OCI-LY7 (cell line): ENCODE measurements around the gene ADAM12. TPM values are rescaled to one million over a fixed set of nuclear protein-coding genes. Genes with fewer than 3 reads are reported as not detected.

Experiments used
- BruUV-seq: library from RNA; stranded (reverse); fragments of 400-500 nt; replicated peaks from 2 replicates; lab custom pipeline; 2021; lab: Mats Ljungman, UMichigan
- CTCF ChIA-PET: fragments of 300-600 bp; sonication (Branson Sonifier 250); formaldehyde crosslinking; loops from one replicate; lab custom pipeline; 2022; ENCODE audit warnings: antibody characterized with exemption; ENCODE audit not compliant: unreplicated experiment; lab: Charles Lee
- POLR2A ChIA-PET: fragments of 300-600 bp; sonication (Branson Sonifier 250); formaldehyde crosslinking; loops from one replicate; lab custom pipeline; 2022; ENCODE audit warnings: antibody characterized with exemption; lab: Charles Lee
- DNase-seq: peaks from one replicate; pipeline ENCODE4 v3.0.0-alpha.2; 2015; ENCODE audit warnings: low spot score
- H2AFZ ChIP-seq: fragments of 200-600 bp; sonication (generic), shearing (Covaris generic); 2 replicates; pipeline ENCODE4 v1.6.1; 2014; ENCODE audit warnings: mild to moderate bottlenecking, antibody characterized with exemption, low read length, moderate library complexity
- H3K27ac ChIP-seq: fragments of 200-600 bp; sonication (generic); 2 replicates; pipeline ENCODE4 v1.5.1; 2014; ENCODE audit warnings: mixed run types, low read depth, mild to moderate bottlenecking, moderate library complexity, low read length, inconsistent platforms; ENCODE audit not compliant: poor library complexity, severe bottlenecking
- H3K36me3 ChIP-seq: fragments of 200-600 bp; sonication (generic); 2 replicates; pipeline ENCODE4 v1.6.1; 2014; ENCODE audit warnings: mild to moderate bottlenecking, antibody characterized with exemption, low read length, moderate library complexity, mixed read lengths; ENCODE audit not compliant: insufficient read depth
- H3K4me1 ChIP-seq: fragments of 200-600 bp; sonication (generic); 2 replicates; pipeline ENCODE4 v1.5.1; 2014; ENCODE audit warnings: mild to moderate bottlenecking, low read length; ENCODE audit not compliant: insufficient read depth, poor library complexity, severe bottlenecking
- H3K4me2 ChIP-seq: fragments of 200-600 bp; sonication (generic); 2 replicates; pipeline ENCODE4 v1.6.1; 2014; ENCODE audit warnings: mild to moderate bottlenecking, low read length
- H3K4me3 ChIP-seq: fragments of 200-600 bp; sonication (generic); 2 replicates; pipeline ENCODE4 v1.5.1; 2014; ENCODE audit warnings: mild to moderate bottlenecking, low read depth, low read length; ENCODE audit not compliant: poor library complexity, severe bottlenecking
- H3K79me2 ChIP-seq: fragments of 200-600 bp; sonication (generic); 2 replicates; pipeline ENCODE4 v1.6.1; 2016; ENCODE audit warnings: low read depth, mild to moderate bottlenecking, low read length, moderate library complexity, mixed read lengths; ENCODE audit not compliant: insufficient read depth
- H3K9me2 ChIP-seq: fragments of 200-600 bp; sonication (generic); 2 replicates; pipeline ENCODE4 v1.6.1; 2016; ENCODE audit warnings: mild to moderate bottlenecking, low read length, mixed read lengths; ENCODE audit not compliant: insufficient read depth
- H3K9me3 ChIP-seq: fragments of 200-600 bp; sonication (generic); 2 replicates; pipeline ENCODE4 v1.6.1; 2014; ENCODE audit warnings: mild to moderate bottlenecking, mixed run types, low read length, mixed read lengths
- H4K20me1 ChIP-seq: fragments of 200-600 bp; sonication (generic); 2 replicates; pipeline ENCODE4 v1.6.1; 2014; ENCODE audit warnings: mild to moderate bottlenecking, antibody characterized with exemption, low read length, moderate library complexity, mixed read lengths; ENCODE audit not compliant: insufficient read depth
- EZH2phosphoT487 ChIP-seq: fragments of 200-600 bp; sonication (generic); IDR thresholded peaks from 2 replicates; pipeline ENCODE4 v1.6.1; 2018; ENCODE audit warnings: low read depth, borderline replicate concordance, mild to moderate bottlenecking, mixed run types, antibody characterized with exemption, low read length, moderate library complexity, mixed read lengths
- intact Hi-C: fragments of 100-400 bp; cut with micrococcal nuclease; formaldehyde crosslinking; loops from one replicate; pipeline ENCODE4 v1.10.0; 2022; ENCODE audit not compliant: unreplicated experiment
- total RNA-seq, 2 experiments: library from RNA; depleted of rRNA in 1 of 2; stranded (reverse); fragments of >200 nt in 1 of 2; shearing (Covaris generic) in 1 of 2; gene quantifications; 2 replicates each; pipeline ENCODE4 v1.2.3, GENCODE V29; 2014 to 2022
- TF ChIP-seq, protein P1 (sequence below): fragments of 200-600 bp; sonication (generic); conservative IDR thresholded peaks from 2 replicates; pipeline ENCODE4 v1.5.1; 2014; ENCODE audit warnings: mild to moderate bottlenecking, antibody characterized with exemption, low read length, moderate library complexity, mixed read lengths

ADAM12 gene
- total RNA-seq, 2 experiments from 2014 or later: 0.06 TPM; not detected in 1

DNA sequence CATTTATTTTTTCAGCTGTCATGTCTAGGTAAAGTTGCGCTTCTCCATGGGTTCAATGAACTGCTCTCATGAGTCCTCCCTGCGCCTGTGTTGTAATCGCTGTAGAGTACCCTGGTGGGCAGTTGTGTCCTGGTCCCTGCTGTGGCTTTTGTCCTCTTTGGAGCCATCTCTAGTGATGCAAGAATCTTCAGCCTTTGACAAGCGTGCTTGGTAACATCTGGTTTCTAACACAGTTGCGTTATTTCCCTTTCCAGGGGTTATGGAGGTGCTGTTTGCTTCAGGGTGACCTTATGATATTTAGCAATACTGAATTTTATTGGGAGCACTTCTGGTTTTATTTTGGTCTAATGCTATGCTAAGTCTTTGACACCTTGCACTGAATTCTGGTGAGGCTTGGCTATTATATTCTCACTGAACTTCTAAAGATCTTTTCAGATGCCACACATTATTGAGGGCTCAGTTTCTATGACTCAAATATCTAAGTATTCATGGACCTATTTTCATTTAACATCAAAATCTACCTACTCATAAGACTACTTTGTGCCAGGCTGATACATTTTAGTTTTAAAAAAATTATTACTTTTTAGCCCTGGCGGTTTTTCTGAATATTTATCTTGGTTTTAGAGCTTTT is 403.3 kb downstream of the ADAM12 start:
- no peaks in the 10 kb centered on the region for H3K9me3 ChIP-seq
- H3K4me1 ChIP-seq: no peaks in the 10 kb centered on the region
- intact Hi-C loops: loop anchor here (5.0 kb wide), 2 partner anchors 517 to 762 kb away; no protein-coding TSS in a partner anchor
- H2AFZ ChIP-seq: no peak overlapping the region
- POLR2A ChIA-PET: no interaction called here
- no peaks in the 10 kb centered on the region for H3K9me2 ChIP-seq
- H3K4me2 ChIP-seq: no peak overlapping the region
- CTCF ChIA-PET: no interaction called here
- H3K27ac ChIP-seq: no peak overlapping the region
- no peak for DNase-seq
- no TSS peak for BruUV-seq
- TF ChIP-seq, protein P1, sequence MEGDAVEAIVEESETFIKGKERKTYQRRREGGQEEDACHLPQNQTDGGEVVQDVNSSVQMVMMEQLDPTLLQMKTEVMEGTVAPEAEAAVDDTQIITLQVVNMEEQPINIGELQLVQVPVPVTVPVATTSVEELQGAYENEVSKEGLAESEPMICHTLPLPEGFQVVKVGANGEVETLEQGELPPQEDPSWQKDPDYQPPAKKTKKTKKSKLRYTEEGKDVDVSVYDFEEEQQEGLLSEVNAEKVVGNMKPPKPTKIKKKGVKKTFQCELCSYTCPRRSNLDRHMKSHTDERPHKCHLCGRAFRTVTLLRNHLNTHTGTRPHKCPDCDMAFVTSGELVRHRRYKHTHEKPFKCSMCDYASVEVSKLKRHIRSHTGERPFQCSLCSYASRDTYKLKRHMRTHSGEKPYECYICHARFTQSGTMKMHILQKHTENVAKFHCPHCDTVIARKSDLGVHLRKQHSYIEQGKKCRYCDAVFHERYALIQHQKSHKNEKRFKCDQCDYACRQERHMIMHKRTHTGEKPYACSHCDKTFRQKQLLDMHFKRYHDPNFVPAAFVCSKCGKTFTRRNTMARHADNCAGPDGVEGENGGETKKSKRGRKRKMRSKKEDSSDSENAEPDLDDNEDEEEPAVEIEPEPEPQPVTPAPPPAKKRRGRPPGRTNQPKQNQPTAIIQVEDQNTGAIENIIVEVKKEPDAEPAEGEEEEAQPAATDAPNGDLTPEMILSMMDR: no peak
- TF ChIP-seq EZH2phosphoT487: no peak
- H4K20me1 ChIP-seq: no peaks in the 10 kb centered on the region
- H3K36me3 ChIP-seq: no peaks in the 10 kb centered on the region
- no peaks in the 10 kb centered on the region for H3K79me2 ChIP-seq
- H3K4me3 ChIP-seq: no peak overlapping the region

DNA sequence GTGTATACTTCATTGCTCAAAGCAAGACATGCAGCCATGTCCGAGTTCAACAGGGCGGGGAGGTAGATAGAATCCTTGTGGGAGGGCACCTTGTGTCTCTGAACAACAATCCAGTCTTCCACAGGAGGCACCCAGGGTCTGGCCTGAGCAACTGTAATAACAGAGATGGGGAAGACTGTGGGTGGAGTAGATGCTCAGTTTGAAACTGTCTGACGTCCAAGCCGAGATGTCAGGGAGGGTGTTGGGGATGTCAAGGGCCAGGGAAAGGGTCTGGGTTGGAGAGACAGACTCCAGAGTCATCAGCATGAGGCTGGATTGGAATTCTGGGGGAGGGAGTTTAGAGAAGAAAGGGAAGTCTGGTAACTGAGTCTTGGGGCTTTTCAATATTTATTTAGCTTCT is 403.9 kb downstream of the ADAM12 start:
- no peaks in the 10 kb centered on the region for H3K9me2 ChIP-seq
- H3K4me2 ChIP-seq: no peak overlapping the region
- ChIA-PET POLR2A (no interaction called here), CTCF (no interaction called here)
- H3K9me3 ChIP-seq: no peaks in the 10 kb centered on the region
- no peak overlapping the region for H3K4me3 ChIP-seq
- no peak overlapping the region for H2AFZ ChIP-seq
- TF ChIP-seq, protein P1: no peak
- no peak for TF ChIP-seq EZH2phosphoT487
- no TSS peak for BruUV-seq
- no peak overlapping the region for H3K27ac ChIP-seq
- intact Hi-C loops: loop anchor here (5.0 kb wide), 2 partner anchors 518 to 763 kb away; no protein-coding TSS in a partner anchor
- H4K20me1 ChIP-seq: no peaks in the 10 kb centered on the region
- no peak for DNase-seq
- H3K79me2 ChIP-seq: no peaks in the 10 kb centered on the region
- no peaks in the 10 kb centered on the region for H3K36me3 ChIP-seq
- H3K4me1 ChIP-seq: no peaks in the 10 kb centered on the region

- Histone ChIP-seq H3K36me3 (no peaks in the 10 kb centered on the region), H4K20me1 (no peaks in the 10 kb centered on the region), H3K9me3 (no peaks in the 10 kb centered on the region), H3K27ac (no peak overlapping the region), H3K9me2 (no peaks in the 10 kb centered on the region), H3K79me2 (no peaks in the 10 kb centered on the region), H3K4me1 (no peaks in the 10 kb centered on the region), H3K4me3 (no peak overlapping the region), H3K4me2 (no peak overlapping the region), H2AFZ (no peak overlapping the region)
- CTCF ChIA-PET: no interaction called here
- no peak for DNase-seq
- intact Hi-C loops: loop anchor here (2.0 to 5.0 kb wide), 3 partner anchors 519 to 764 kb away; no protein-coding TSS in a partner anchor
- POLR2A ChIA-PET: no interaction called here
- no TSS peak for BruUV-seq
- TF ChIP-seq, protein P1: no peak
- TF ChIP-seq EZH2phosphoT487: no peak
These were observed 404.6 kb downstream of the ADAM12 start for GRCh38 chr10:125983656-125984055.
